Measurements from ENCODE around the gene CYP3A7. TPM values are rescaled to one million over a fixed set of nuclear protein-coding genes. Genes with fewer than 3 reads are reported as not detected.

Gene CYP3A7
- total and polyA plus RNA-seq, 2 of the 13 experiments (the other 11 are each of a cell fraction or from before 2014, with no cell fraction given), result 5.8 to 6.4 TPM

DNA sequence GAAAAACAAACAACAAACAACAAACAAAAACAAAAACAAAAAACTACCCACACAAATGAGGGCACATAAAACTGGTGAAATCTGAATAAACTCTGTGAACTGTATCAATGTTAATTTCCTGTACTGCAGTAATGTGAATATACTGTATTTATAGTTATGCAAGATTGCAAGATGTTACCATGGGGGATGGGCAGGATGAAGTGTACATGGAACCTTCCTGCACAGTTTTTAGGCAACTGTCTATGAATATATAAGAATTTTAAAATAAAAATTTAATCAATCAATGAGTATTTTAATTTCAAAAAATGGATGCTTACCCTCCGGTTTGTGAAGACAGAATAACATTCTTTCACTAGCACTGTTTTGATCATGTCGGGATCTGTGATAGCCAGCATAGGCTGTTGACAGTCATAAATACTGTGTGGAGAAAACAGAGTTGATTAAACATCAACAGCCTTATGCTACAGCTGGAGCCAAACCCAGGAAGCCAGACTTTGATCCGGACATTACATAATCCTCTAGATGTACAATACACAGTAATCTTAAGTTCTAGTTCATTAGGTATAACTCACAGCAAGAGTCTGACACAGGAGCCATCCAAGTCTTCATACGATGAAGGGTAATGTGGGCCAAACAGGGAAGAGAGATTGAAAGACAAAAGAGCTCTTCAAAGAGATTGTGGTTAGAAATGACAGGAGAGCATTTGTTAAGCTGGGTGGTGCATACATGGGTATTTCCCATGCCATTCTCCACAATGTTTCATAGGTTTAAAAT lies 14.8 kb downstream of the CYP3A7 start (continued):
- no peak for TF ChIP-seq ZNF382 (CRISPR knock-in tag; IDR thresholded peaks at IDR 0.05; ENCODE audit: borderline replicate concordance)
- no peak for TF ChIP-seq FOXA1 (IDR thresholded peaks at IDR 0.05)
- TF ChIP-seq FOXA1 (CRISPR knock-in tag; IDR thresholded peaks at IDR 0.05), result peak; percentile 57

DNA sequence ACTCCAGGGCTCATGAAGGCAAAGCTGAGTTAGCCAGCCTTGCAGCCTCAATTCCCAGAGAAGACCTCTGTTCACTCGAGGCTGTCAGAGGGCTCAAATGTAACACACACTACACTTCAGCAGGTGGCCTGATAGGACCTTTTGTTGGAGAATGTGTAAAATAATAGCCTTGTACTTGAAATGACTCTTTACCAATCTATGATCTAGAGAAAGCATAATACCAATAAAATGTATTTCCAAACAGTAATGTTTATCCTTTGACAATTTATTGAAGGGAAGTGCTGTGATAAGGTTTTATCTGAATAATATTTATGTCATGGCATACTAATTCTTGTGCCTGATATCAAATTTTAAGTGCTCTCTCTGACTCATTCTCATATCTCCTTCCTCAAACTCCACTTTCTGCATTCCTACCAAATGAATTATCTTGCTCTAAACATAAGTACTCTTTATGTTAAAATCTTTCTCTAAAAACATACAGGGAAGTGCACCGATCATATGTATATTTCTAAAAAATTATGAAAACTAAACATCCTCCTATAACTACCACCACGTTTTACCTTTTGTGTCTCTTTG lies 20.9 kb downstream of the CYP3A7 start:
- Histone ChIP-seq H3K9ac (ENCODE audit: insufficient read depth, low read depth, low read length) (no peak overlapping the region), H3K4me3 (replicated peaks in 1 of 3; ENCODE audit: insufficient read depth in 1 of 3, low read depth in 2 of 3, low read length in 3 of 3) (no peak overlapping the region), H3K4me2 (ENCODE audit: low read depth, low read length) (no peak overlapping the region), H4K20me1 (ENCODE audit: insufficient read depth, low read length) (no peaks in the 10 kb centered on the region), H3K36me3 (replicated peaks in 1 of 2; ENCODE audit: control insufficient read depth in 1 of 2, insufficient read depth in 2 of 2, low read length in 2 of 2) (no peaks in the 10 kb centered on the region), H3K79me2 (ENCODE audit: insufficient read depth, low read length) (no peaks in the 10 kb centered on the region), H3K27me3 (ENCODE audit: control insufficient read depth in 1 of 2, insufficient read depth in 2 of 2, low read length in 2 of 2) (no peaks in the 10 kb centered on the region), H3K4me1 (ENCODE audit: insufficient read depth, low read length) (no peaks in the 10 kb centered on the region), H3K27ac (ENCODE audit: extremely low read length, insufficient read depth, low read length) (no peak overlapping the region), H2AFZ (ENCODE audit: low read length) (no peak overlapping the region), H3K9me3 (ENCODE audit: low read length) (peaks cover 12% of the 10 kb centered on the region; the same call in 1 of the 2 replicates)
- POLR2A ChIA-PET, result no interaction called here
- CTCF ChIA-PET (ENCODE audit: low intra/inter-chr PET ratio, low total read pairs), result no interaction called here
- ATAC-seq (no peak), FAIRE-seq (no peak), DNase-seq (ENCODE audit: low spot score) (no peak)
- intact Hi-C loops (cut with micrococcal nuclease; ENCODE audit: unreplicated experiment), result no loop called here
- no peak for TF ChIP-seq ZNF816 (CRISPR knock-in tag; IDR thresholded peaks at IDR 0.05; ENCODE audit: borderline replicate concordance)
- TF ChIP-seq RELA (CRISPR knock-in tag; IDR thresholded peaks at IDR 0.05), result no peak
- TF ChIP-seq SMC3 (IDR thresholded peaks at IDR 0.05; ENCODE audit: low read length), result no peak
- no peak for TF ChIP-seq KAT2B (IDR thresholded peaks at IDR 0.05; ENCODE audit: borderline replicate concordance, low read depth, low read length)
- no TSS peak for BruUV-seq (replicated peaks)
- in situ Hi-C loops (cut with HindIII; ENCODE audit: extremely low pct_ligation_motif_present, low pct_unique_long_range_greater_than_20kb), result no loop called here
- 81% methylated on average over 3 of the region's 3 CpGs for WGBS (ENCODE audit: low lambda C conversion rate)
